GM18520 (cell line): ENCODE data around the gene RPS19.
"Not testable (repeated sequence)": the region's sequence is repeated elsewhere in the genome, so short reads cannot be mapped to it uniquely, and the experiment has no call there.

Source experiments
- ATAC-seq: cut with Tn5 transposase; IDR thresholded peaks from one replicate; pipeline ENCODE4 v1.9.1; 2021; ENCODE audit not compliant: unreplicated experiment

Gene RPS19

GRCh38 chr19:41912899-41913537 is 53.0 kb downstream of the RPS19 start:
- no peak for ATAC-seq

GRCh38 chr19:41913538-41914423 is 53.7 kb downstream of the RPS19 start:
- no peak for ATAC-seq

GRCh38 chr19:41914424-41914834 is 54.4 kb downstream of the RPS19 start:
- not testable (repeated sequence) for ATAC-seq

GRCh38 chr19:41915021-41915775 is 55.1 kb downstream of the RPS19 start:
- no peak for ATAC-seq

GRCh38 chr19:41915776-41916414 is 55.8 kb downstream of the RPS19 start:
- ATAC-seq = no peak

GRCh38 chr19:41917676-41918075 is 57.6 kb downstream of the RPS19 start:
- ATAC-seq = no peak

GRCh38 chr19:41918095-41918494 is 58.0 kb downstream of the RPS19 start:
- ATAC-seq = no peak

DNA sequence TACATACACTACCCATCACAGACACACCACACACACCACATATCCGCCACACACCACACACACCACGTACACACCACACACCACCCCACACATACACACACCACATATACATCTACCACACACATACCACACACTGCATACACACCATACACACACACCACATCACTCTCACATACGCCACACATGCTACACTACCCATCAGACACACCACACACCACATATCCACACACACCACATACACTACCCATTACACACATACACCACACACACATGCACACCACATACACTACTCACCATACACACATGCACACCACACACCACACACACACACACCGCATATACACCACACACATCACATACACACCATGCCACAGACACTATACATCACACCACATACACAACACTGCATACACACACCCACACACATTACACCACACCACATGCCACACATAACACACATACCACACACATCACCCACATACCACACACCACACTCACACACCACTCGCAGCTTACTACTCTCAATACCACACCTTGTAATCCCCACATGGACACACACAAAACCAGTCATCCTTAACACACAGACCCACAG is 58.7 kb downstream of the RPS19 start:
- no peak for ATAC-seq

DNA sequence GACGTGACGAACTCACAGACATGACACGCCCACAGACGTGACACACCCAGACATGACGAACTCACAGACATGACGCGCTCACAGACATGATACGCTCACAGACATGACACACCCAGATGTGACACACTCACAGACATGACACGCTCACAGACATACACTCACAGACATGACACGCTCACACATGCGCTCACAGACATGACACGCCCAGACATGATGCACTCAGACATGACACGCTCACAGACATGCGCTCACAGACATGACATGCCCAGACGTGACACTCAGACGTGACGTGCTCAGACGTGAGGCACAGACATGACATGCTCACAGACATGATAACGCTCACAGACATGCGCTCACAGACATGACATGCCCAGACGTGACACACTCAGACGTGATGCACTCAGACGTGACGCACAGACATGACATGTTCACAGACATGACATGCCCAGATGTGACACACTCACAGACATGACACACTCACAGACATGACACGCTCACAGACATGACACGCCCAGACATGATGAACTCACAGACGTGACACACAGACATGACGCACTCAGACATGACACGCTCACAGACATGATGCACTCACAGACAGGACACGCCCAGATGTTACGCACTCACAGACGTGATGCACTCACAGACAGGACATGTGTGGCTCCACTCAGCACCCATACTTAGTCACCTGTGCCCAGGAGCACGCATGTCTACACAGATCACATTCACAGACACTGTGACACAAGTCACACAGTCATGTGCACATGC is 60.1 kb downstream of the RPS19 start:
- no peak for ATAC-seq

- no peak for ATAC-seq
Observed at GRCh38 chr19:41920882-41921576, 61.0 kb downstream of the RPS19 start.

GRCh38 chr19:41921577-41922576 is 61.8 kb downstream of the RPS19 start:
- no peak for ATAC-seq
